22Rv1 (cell line): Measurements from ENCODE around the gene ARG2.

ENCODE experiments used
- H3K27ac ChIP-seq: fragments of 450-650 bp; 2 replicates; pipeline ENCODE4 v1.5.1; 2017
- ZFX ChIP-seq: fragments of 450-650 bp; IDR thresholded peaks from 2 replicates; pipeline ENCODE4 v1.6.1; 2017; ENCODE audit warnings: antibody characterized with exemption, borderline replicate concordance
- TF ChIP-seq, protein P1 (sequence below): fragments of 450-650 bp; IDR thresholded peaks from 2 replicates; pipeline ENCODE4 v1.5.1; 2017; ENCODE audit warnings: mild to moderate bottlenecking

ARG2 gene

DNA sequence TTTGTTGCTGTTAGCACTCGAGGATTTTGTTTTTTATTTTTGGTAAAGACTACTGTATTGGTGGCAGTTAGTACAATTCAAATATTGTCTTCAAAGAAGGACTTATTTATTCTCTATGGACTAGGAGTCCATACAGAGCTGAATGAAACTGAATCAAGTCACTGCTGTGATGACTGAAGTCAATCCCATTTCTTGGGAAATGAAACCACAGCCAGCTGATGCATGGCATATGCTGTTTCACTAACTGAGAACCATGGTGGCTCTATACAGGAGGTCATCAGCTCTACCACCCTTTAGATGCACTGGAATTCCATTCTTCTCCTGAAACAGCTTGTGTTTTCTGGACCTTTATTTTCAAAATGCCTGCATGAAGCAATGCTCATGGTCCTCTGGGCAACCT, 32.5 kb downstream of the ARG2 start:
- TF ChIP-seq, protein P1, sequence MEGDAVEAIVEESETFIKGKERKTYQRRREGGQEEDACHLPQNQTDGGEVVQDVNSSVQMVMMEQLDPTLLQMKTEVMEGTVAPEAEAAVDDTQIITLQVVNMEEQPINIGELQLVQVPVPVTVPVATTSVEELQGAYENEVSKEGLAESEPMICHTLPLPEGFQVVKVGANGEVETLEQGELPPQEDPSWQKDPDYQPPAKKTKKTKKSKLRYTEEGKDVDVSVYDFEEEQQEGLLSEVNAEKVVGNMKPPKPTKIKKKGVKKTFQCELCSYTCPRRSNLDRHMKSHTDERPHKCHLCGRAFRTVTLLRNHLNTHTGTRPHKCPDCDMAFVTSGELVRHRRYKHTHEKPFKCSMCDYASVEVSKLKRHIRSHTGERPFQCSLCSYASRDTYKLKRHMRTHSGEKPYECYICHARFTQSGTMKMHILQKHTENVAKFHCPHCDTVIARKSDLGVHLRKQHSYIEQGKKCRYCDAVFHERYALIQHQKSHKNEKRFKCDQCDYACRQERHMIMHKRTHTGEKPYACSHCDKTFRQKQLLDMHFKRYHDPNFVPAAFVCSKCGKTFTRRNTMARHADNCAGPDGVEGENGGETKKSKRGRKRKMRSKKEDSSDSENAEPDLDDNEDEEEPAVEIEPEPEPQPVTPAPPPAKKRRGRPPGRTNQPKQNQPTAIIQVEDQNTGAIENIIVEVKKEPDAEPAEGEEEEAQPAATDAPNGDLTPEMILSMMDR: no peak
- no peak for TF ChIP-seq ZFX
- H3K27ac ChIP-seq: no peak overlapping the region

DNA sequence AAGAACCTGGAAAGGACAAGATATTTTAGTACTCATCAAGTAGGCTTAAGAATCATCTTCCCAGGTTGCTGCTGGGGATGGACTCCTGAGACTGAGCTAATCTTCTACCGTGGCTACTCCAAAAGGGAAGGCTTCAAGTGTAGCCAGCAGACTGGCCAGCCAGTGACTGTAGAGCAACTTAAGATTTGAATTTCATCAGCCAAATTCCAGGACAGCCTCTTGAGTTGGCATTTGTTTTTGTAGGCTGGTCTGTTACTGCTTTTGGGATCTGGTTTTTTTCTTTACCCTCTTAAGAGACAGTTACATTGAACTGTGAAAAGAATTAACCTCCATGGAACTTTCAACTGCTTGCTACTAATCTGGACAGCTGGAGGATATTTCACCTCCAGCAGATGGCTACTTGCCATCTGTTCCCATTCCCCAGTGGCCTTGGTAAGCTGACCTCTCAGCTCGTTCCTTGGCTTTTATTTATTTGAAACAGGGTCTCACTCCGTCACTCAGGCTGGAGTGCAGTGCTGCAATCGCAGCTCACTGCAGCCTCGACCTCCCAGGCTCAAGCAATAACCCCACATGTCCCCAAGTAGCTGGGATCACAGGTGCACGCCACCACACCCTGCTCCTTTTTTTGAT, 34.0 kb downstream of the ARG2 start:
- 0 out of 2 replicates have a peak overlapping the region, but pooled peaks have one; percentile 2 for H3K27ac ChIP-seq
- TF ChIP-seq, protein P1: no peak
- TF ChIP-seq ZFX: no peak

DNA sequence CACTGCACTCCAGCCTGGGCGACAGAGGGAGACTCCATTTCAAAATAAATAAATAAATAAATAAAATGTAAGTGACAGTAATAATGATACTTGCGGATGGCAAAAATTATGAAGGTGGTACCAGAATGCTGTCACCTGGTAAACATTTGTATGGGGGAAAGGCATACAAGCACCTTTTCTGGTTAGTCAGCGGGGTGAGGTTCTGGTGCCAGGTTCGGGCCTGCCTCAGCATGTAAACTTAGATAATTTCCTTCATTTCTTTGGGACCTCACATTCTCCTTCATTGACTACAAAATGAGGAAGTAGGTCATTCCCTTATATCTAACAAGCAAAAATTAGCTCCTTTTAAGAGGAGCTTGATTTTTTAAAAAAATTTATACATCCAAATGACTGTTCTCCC, 43.9 kb downstream of the ARG2 start:
- H3K27ac ChIP-seq: no peak overlapping the region
- TF ChIP-seq ZFX: no peak
- TF ChIP-seq, protein P1: no peak

DNA sequence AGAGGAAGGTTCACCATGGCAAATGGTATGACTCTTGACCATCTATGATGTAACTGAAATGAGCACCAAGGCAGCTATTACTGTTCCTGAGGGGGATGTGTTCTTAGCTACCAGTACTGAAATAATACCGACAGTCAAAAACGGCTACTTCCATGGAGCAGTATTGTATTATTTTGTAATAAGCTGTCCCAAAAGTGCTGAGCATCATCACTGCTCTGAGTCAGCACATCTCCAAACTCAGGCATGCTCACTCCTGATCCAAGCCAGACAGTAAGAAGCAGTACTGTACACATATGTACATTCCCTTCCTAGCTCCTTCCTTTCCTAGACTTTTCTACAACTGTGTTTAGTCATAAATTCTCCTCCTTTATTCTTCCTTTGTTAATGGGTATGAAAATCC, 46.1 kb downstream of the ARG2 start:
- TF ChIP-seq, protein P1: no peak

DNA sequence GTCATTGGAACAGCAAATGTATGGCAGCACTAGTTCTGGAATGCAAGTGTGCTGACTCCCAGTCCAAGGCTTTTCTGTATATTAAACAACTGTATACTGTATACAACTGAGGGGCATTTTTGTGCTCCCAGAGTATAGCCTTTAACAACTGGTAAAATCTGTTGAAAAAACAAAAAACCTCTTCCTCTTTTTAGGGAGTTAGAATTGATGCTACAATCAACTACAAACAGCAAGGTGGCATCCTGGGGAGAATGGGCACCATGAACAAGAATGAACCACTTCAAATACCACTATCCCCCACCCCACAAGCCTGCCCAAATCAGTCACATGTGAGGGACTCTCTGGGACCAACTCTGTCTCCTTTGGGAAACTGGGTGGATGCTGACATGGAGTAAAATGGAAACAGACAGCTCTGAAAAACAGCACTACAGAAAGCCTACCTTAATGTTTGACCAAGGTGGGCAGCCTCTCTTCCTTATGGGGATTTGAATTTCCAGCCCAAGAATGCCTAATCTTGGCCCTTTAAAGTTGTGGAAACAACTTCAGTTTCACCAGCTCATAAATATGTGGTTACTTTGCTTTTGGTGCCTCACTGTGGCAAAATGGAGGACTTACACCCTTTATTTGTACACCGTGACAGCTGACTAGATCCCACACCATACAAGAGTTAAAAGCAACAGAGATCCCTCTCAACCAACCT, 47.2 kb downstream of the ARG2 start:
- H3K27ac ChIP-seq: no peak overlapping the region
- TF ChIP-seq, protein P1: peak; percentile 75
- no peak for TF ChIP-seq ZFX

More for the DNA sequence above, 46.1 kb downstream of the ARG2 start:
- no peak overlapping the region for H3K27ac ChIP-seq

DNA sequence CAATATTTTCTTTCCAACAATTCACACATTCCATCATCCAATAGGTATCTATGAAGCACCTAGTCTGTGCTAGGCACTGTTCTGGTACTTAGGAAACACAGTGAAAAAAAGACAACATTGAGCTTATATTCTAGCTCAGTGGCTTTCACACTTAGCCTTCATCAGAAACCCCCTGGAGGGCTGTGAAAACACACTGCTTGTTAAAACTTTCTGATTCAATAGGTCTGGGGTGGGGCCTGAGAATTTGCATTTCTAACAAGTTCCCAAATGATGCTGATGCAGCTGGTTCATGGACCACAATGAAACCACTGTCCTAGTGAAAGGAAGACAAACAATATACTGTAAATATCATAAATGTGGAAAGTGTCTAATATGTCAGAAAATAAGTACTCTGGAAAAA, 48.8 kb downstream of the ARG2 start:
- no peak for TF ChIP-seq ZFX
- TF ChIP-seq, protein P1: no peak
- no peak overlapping the region for H3K27ac ChIP-seq

DNA sequence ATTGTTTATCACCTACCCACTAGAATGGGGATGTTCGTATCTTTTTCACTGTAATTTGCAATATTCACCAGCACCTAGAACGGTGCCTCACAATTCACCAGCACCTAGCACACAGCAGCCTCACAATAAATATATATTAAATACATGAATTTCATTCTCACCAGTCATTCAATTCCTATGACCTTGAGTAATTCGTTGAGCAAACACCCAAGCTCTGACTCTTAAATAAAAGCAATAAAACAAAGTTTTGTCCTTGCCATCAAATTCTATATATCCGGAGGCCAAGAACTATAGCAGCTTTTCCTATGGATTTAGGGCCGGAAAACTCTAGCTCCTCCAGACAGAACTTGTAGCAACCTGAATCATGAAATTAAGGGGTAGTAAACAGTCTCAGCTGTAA, 53.7 kb downstream of the ARG2 start:
- TF ChIP-seq, protein P1: no peak
- TF ChIP-seq ZFX: no peak
- H3K27ac ChIP-seq: peak overlapping the region; percentile 88
